ENCODE results near the gene GRHPR. TPM values are rescaled to one million over a fixed set of nuclear protein-coding genes. Genes with fewer than 3 reads are reported as not detected.

GRHPR gene
- total RNA-seq, 1 donor from 2014 or later: 99.2 TPM

GRCh38 chr9:37382161-37382981 lies 40.1 kb upstream of the GRHPR start:
- no peaks in the 10 kb centered on the region for H3K4me1 ChIP-seq (ENCODE audit: control insufficient read depth in 3 of 3, insufficient read depth in 3 of 3, low read length in 3 of 3)
- peaks cover 0 to 4% (median 0%) of the 10 kb centered on the region in 3 donors for H3K9me3 ChIP-seq (ENCODE audit: control insufficient read depth in 3 of 3, low read length in 3 of 3)
- H3K27me3 ChIP-seq (ENCODE audit: control insufficient read depth in 3 of 3, insufficient read depth in 3 of 3, low read length in 3 of 3): no peaks in the 10 kb centered on the region
- H3K36me3 ChIP-seq (ENCODE audit: control insufficient read depth in 3 of 3, insufficient read depth in 3 of 3, low read length in 3 of 3): no peaks in the 10 kb centered on the region
- H3K4me3 ChIP-seq (ENCODE audit: low read length in 3 of 3): no peak overlapping the region
- no peak overlapping the region for H3K27ac ChIP-seq (ENCODE audit: low read depth, low read length)
- H3K9ac ChIP-seq (ENCODE audit: low read depth in 1 of 3, low read length in 3 of 3): no peak overlapping the region

GRCh38 chr9:37382982-37383357 lies 39.5 kb upstream of the GRHPR start:
- H3K4me3 ChIP-seq (ENCODE audit: low read length in 3 of 3): no peak overlapping the region
- no peaks in the 10 kb centered on the region for H3K27me3 ChIP-seq (ENCODE audit: control insufficient read depth in 3 of 3, insufficient read depth in 3 of 3, low read length in 3 of 3)
- H3K27ac ChIP-seq (ENCODE audit: low read depth, low read length): no peak overlapping the region
- no peaks in the 10 kb centered on the region for H3K36me3 ChIP-seq (ENCODE audit: control insufficient read depth in 3 of 3, insufficient read depth in 3 of 3, low read length in 3 of 3)
- no peaks in the 10 kb centered on the region for H3K4me1 ChIP-seq (ENCODE audit: control insufficient read depth in 3 of 3, insufficient read depth in 3 of 3, low read length in 3 of 3)
- peaks cover 0 to 4% (median 0%) of the 10 kb centered on the region in 3 donors for H3K9me3 ChIP-seq (ENCODE audit: control insufficient read depth in 3 of 3, low read length in 3 of 3)
- H3K9ac ChIP-seq (ENCODE audit: low read depth in 1 of 3, low read length in 3 of 3): no peak overlapping the region

- no peaks in the 10 kb centered on the region for H3K27me3 ChIP-seq (ENCODE audit: control insufficient read depth in 3 of 3, insufficient read depth in 3 of 3, low read length in 3 of 3)
- H3K4me1 ChIP-seq (ENCODE audit: control insufficient read depth in 3 of 3, insufficient read depth in 3 of 3, low read length in 3 of 3): no peaks in the 10 kb centered on the region
- H3K9ac ChIP-seq (ENCODE audit: low read depth in 1 of 3, low read length in 3 of 3): no peak overlapping the region
- no peak overlapping the region for H3K27ac ChIP-seq (ENCODE audit: low read depth, low read length)
- H3K36me3 ChIP-seq (ENCODE audit: control insufficient read depth in 3 of 3, insufficient read depth in 3 of 3, low read length in 3 of 3): no peaks in the 10 kb centered on the region
- H3K9me3 ChIP-seq (ENCODE audit: control insufficient read depth in 3 of 3, low read length in 3 of 3): peaks cover 0 to 4% (median 0%) of the 10 kb centered on the region in 3 donors
- no peak overlapping the region for H3K4me3 ChIP-seq (ENCODE audit: low read length in 3 of 3)
Observed at GRCh38 chr9:37383393-37383792, 39.1 kb upstream of the GRHPR start.

- Histone ChIP-seq H3K9me3 (ENCODE audit: control insufficient read depth in 3 of 3, low read length in 3 of 3) (peaks cover 0 to 4% (median 0%) of the 10 kb centered on the region in 3 donors), H3K27ac (ENCODE audit: low read depth, low read length) (no peak overlapping the region), H3K4me1 (ENCODE audit: control insufficient read depth in 3 of 3, insufficient read depth in 3 of 3, low read length in 3 of 3) (no peaks in the 10 kb centered on the region), H3K4me3 (ENCODE audit: low read length in 3 of 3) (no peak overlapping the region), H3K9ac (ENCODE audit: low read depth in 1 of 3, low read length in 3 of 3) (no peak overlapping the region), H3K27me3 (ENCODE audit: control insufficient read depth in 3 of 3, insufficient read depth in 3 of 3, low read length in 3 of 3) (no peaks in the 10 kb centered on the region), H3K36me3 (ENCODE audit: control insufficient read depth in 3 of 3, insufficient read depth in 3 of 3, low read length in 3 of 3) (no peaks in the 10 kb centered on the region)
Observed at GRCh38 chr9:37383876-37384746, 38.4 kb upstream of the GRHPR start.

GRCh38 chr9:37385286-37385685 lies 37.2 kb upstream of the GRHPR start:
- Histone ChIP-seq H3K4me1 (ENCODE audit: control insufficient read depth in 3 of 3, insufficient read depth in 3 of 3, low read length in 3 of 3) (no peaks in the 10 kb centered on the region), H3K27me3 (ENCODE audit: control insufficient read depth in 3 of 3, insufficient read depth in 3 of 3, low read length in 3 of 3) (no peaks in the 10 kb centered on the region), H3K36me3 (ENCODE audit: control insufficient read depth in 3 of 3, insufficient read depth in 3 of 3, low read length in 3 of 3) (no peaks in the 10 kb centered on the region), H3K27ac (ENCODE audit: low read depth, low read length) (no peak overlapping the region), H3K9me3 (ENCODE audit: control insufficient read depth in 3 of 3, low read length in 3 of 3) (peaks cover 0 to 4% (median 0%) of the 10 kb centered on the region in 3 donors), H3K9ac (ENCODE audit: low read depth in 1 of 3, low read length in 3 of 3) (no peak overlapping the region), H3K4me3 (ENCODE audit: low read length in 3 of 3) (no peak overlapping the region)

- H3K4me3 ChIP-seq (ENCODE audit: low read length in 3 of 3): no peak overlapping the region
- H3K9me3 ChIP-seq (ENCODE audit: control insufficient read depth in 3 of 3, low read length in 3 of 3): peaks cover 0 to 3% (median 0%) of the 10 kb centered on the region in 3 donors
- H3K36me3 ChIP-seq (ENCODE audit: control insufficient read depth in 3 of 3, insufficient read depth in 3 of 3, low read length in 3 of 3): no peaks in the 10 kb centered on the region
- H3K9ac ChIP-seq (ENCODE audit: low read depth in 1 of 3, low read length in 3 of 3): no peak overlapping the region
- no peaks in the 10 kb centered on the region for H3K4me1 ChIP-seq (ENCODE audit: control insufficient read depth in 3 of 3, insufficient read depth in 3 of 3, low read length in 3 of 3)
- no peak overlapping the region for H3K27ac ChIP-seq (ENCODE audit: low read depth, low read length)
- H3K27me3 ChIP-seq (ENCODE audit: control insufficient read depth in 3 of 3, insufficient read depth in 3 of 3, low read length in 3 of 3): no peaks in the 10 kb centered on the region
Observed at GRCh38 chr9:37386988-37387387, 35.5 kb upstream of the GRHPR start.

- H3K27me3 ChIP-seq (ENCODE audit: control insufficient read depth in 3 of 3, insufficient read depth in 3 of 3, low read length in 3 of 3): no peaks in the 10 kb centered on the region
Observed at GRCh38 chr9:37390759-37391158, 31.7 kb upstream of the GRHPR start.

GRCh38 chr9:37392272-37392671 lies 30.2 kb upstream of the GRHPR start:
- H3K9me3 ChIP-seq (ENCODE audit: control insufficient read depth in 3 of 3, low read length in 3 of 3): no peaks in the 10 kb centered on the region
- H3K27me3 ChIP-seq (ENCODE audit: control insufficient read depth in 3 of 3, insufficient read depth in 3 of 3, low read length in 3 of 3): no peaks in the 10 kb centered on the region
- H3K36me3 ChIP-seq (ENCODE audit: control insufficient read depth in 3 of 3, insufficient read depth in 3 of 3, low read length in 3 of 3): no peaks in the 10 kb centered on the region
- no peak overlapping the region for H3K4me3 ChIP-seq (ENCODE audit: low read length in 3 of 3)
- H3K9ac ChIP-seq (ENCODE audit: low read depth in 1 of 3, low read length in 3 of 3): no peak overlapping the region
- no peak overlapping the region for H3K27ac ChIP-seq (ENCODE audit: low read depth, low read length)
- no peaks in the 10 kb centered on the region for H3K4me1 ChIP-seq (ENCODE audit: control insufficient read depth in 3 of 3, insufficient read depth in 3 of 3, low read length in 3 of 3)

More at GRCh38 chr9:37390759-37391158, 31.7 kb upstream of the GRHPR start:
- Histone ChIP-seq H3K9ac (ENCODE audit: low read depth in 1 of 3, low read length in 3 of 3) (no peak overlapping the region), H3K4me1 (ENCODE audit: control insufficient read depth in 3 of 3, insufficient read depth in 3 of 3, low read length in 3 of 3) (no peaks in the 10 kb centered on the region), H3K27ac (ENCODE audit: low read depth, low read length) (no peak overlapping the region), H3K9me3 (ENCODE audit: control insufficient read depth in 3 of 3, low read length in 3 of 3) (no peaks in the 10 kb centered on the region), H3K36me3 (ENCODE audit: control insufficient read depth in 3 of 3, insufficient read depth in 3 of 3, low read length in 3 of 3) (no peaks in the 10 kb centered on the region), H3K4me3 (ENCODE audit: low read length in 3 of 3) (no peak overlapping the region)

GRCh38 chr9:37395229-37395628 lies 27.3 kb upstream of the GRHPR start:
- H3K27ac ChIP-seq (ENCODE audit: low read depth, low read length): no peak overlapping the region
- H3K4me3 ChIP-seq (ENCODE audit: low read length in 3 of 3): no peak overlapping the region
- H3K36me3 ChIP-seq (ENCODE audit: control insufficient read depth in 3 of 3, insufficient read depth in 3 of 3, low read length in 3 of 3): no peaks in the 10 kb centered on the region
- H3K27me3 ChIP-seq (ENCODE audit: control insufficient read depth in 3 of 3, insufficient read depth in 3 of 3, low read length in 3 of 3): no peaks in the 10 kb centered on the region
- no peaks in the 10 kb centered on the region for H3K4me1 ChIP-seq (ENCODE audit: control insufficient read depth in 3 of 3, insufficient read depth in 3 of 3, low read length in 3 of 3)
- H3K9ac ChIP-seq (ENCODE audit: low read depth in 1 of 3, low read length in 3 of 3): no peak overlapping the region
- H3K9me3 ChIP-seq (ENCODE audit: control insufficient read depth in 3 of 3, low read length in 3 of 3): no peaks in the 10 kb centered on the region

- no peak overlapping the region for H3K9ac ChIP-seq (ENCODE audit: low read depth in 1 of 3, low read length in 3 of 3)
- no peaks in the 10 kb centered on the region for H3K36me3 ChIP-seq (ENCODE audit: control insufficient read depth in 3 of 3, insufficient read depth in 3 of 3, low read length in 3 of 3)
- no peak overlapping the region for H3K27ac ChIP-seq (ENCODE audit: low read depth, low read length)
- no peaks in the 10 kb centered on the region for H3K27me3 ChIP-seq (ENCODE audit: control insufficient read depth in 3 of 3, insufficient read depth in 3 of 3, low read length in 3 of 3)
- H3K9me3 ChIP-seq (ENCODE audit: control insufficient read depth in 3 of 3, low read length in 3 of 3): no peaks in the 10 kb centered on the region
- no peak overlapping the region for H3K4me3 ChIP-seq (ENCODE audit: low read length in 3 of 3)
- H3K4me1 ChIP-seq (ENCODE audit: control insufficient read depth in 3 of 3, insufficient read depth in 3 of 3, low read length in 3 of 3): no peaks in the 10 kb centered on the region
Observed at GRCh38 chr9:37395663-37396062, 26.8 kb upstream of the GRHPR start.
